ENCODE data around the gene LETM1. TPM values are rescaled to one million over a fixed set of nuclear protein-coding genes. Genes with fewer than 3 reads are reported as not detected.

LETM1 gene
- total and polyA plus RNA-seq, 2 of the 8 experiments (the other 6 are each of a cell fraction or from before 2014, with no cell fraction given) = 19.8 to 50.1 TPM

DNA sequence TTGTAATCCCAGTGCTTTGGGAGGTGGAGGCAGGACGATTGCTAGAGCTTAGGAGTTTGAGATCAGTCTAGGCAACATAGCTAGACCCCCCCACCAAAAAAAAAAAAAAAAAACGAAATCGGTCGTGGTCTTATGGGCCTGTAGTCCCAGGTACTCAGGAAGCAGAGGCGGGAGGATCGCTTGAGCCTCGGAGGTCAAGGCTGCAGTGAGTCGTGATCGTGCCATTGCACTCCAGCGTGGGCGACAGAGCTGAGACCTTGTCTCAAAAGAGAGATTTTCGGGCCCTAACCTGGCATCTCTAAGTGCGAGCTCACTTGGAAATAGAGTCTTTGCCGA, 7.0 kb upstream of the LETM1 start:
- no peak for TF ChIP-seq ZNF274 (IDR thresholded peaks at IDR 0.05; ENCODE audit: borderline replicate concordance, extremely low read depth, low read length)
- no peak for TF ChIP-seq MAFK (IDR thresholded peaks at IDR 0.05; ENCODE audit: low read depth, low read length)
- no peak for TF ChIP-seq TAF1 (IDR thresholded peaks at IDR 0.05; ENCODE audit: low read depth, low read length)
- TF ChIP-seq SIRT6 (IDR thresholded peaks at IDR 0.05; ENCODE audit: low read length) = no peak
- Histone ChIP-seq H2AFZ (ENCODE audit: low read length) (no peak overlapping the region), H3K79me2 (ENCODE audit: control insufficient read depth in 1 of 2, insufficient read depth in 2 of 2, low read length in 2 of 2) (no peaks in the 10 kb centered on the region), H3K23ac (ENCODE audit: insufficient read length) (no peak overlapping the region), H2BK5ac (ENCODE audit: low read depth, low read length) (no peak overlapping the region), H3K79me1 (ENCODE audit: low read depth, low read length) (no peaks in the 10 kb centered on the region), H3K18ac (ENCODE audit: extremely low read depth, low read length) (no peak overlapping the region), H2AK5ac (ENCODE audit: low read depth, low read length) (no peak overlapping the region), H4K8ac (ENCODE audit: extremely low read depth, insufficient read depth, low read length) (no peak overlapping the region), H3K9me3 (ENCODE audit: insufficient read depth in 2 of 2, low read depth in 1 of 2, low read length in 1 of 2) (no peaks in the 10 kb centered on the region), H4K20me1 (replicated peaks in 1 of 2; ENCODE audit: control insufficient read depth in 1 of 2, insufficient read depth in 2 of 2, low read length in 2 of 2) (peaks cover 5 to 17% of the 10 kb centered on the region in 2 experiments), H3K4me1 (replicated peaks in 1 of 4; ENCODE audit: control insufficient read depth in 3 of 4, insufficient read depth in 4 of 4, low read length in 3 of 4) (no peaks in the 10 kb centered on the region; a peak in 2 of 7 replicates), H2BK15ac (ENCODE audit: low read length) (no peak overlapping the region), H4K5ac (ENCODE audit: insufficient read length, low read depth, low read length) (no peak overlapping the region), H3K36me3 (ENCODE audit: control insufficient read depth in 2 of 4, insufficient read depth in 4 of 4, low read length in 3 of 4) (no peaks in the 10 kb centered on the region), H2BK20ac (ENCODE audit: low read length) (no peak overlapping the region), H3K27me3 (replicated peaks in 1 of 4; ENCODE audit: control insufficient read depth in 3 of 4, extremely low read depth in 1 of 4, insufficient read depth in 3 of 4, low read length in 3 of 4) (peaks cover 71 to 98% (median 96%) of the 10 kb centered on the region in 4 experiments), H3K4ac (replicated peaks; ENCODE audit: insufficient read length, low read depth, low read length) (no peak overlapping the region), H3K14ac (ENCODE audit: insufficient read length) (no peak overlapping the region), H3K4me3 (ENCODE audit: extremely low read depth in 1 of 4, insufficient read depth in 2 of 4, low read depth in 3 of 4, low read length in 4 of 4) (peak overlapping the region in 2 of 4 experiments; percentile 21 to 59; a peak in 3 of 8 replicates), H4K91ac (replicated peaks; ENCODE audit: insufficient read length, low read length) (no peak overlapping the region), H3K9ac (replicated peaks in 1 of 4; ENCODE audit: extremely low read depth in 1 of 4, low read depth in 3 of 4, low read length in 3 of 4) (no peak overlapping the region), H3K4me2 (ENCODE audit: insufficient read depth in 1 of 2, low read depth in 2 of 2, low read length in 2 of 2) (peak overlapping the region; percentile 25 to 64; a peak in 3 of 4 replicates), H3K56ac (replicated peaks; ENCODE audit: insufficient read length, low read depth, low read length) (no peak overlapping the region), H2BK120ac (replicated peaks; ENCODE audit: low read depth, low read length) (no peak overlapping the region), H3K23me2 (ENCODE audit: low read depth, low read length) (peaks cover 4% of the 10 kb centered on the region; the same call in 1 of the 2 replicates), H3K27ac (ENCODE audit: low read depth, low read length) (no peak overlapping the region), H2BK12ac (ENCODE audit: low read depth, low read length) (no peak overlapping the region)
- no peak for DNase-seq (ENCODE audit: low read depth in 1 of 2, low spot score in 2 of 2)
- ChIA-PET POLR2A (ENCODE audit: partially characterized antibody) (no interaction called here), CTCF (ENCODE audit: partially characterized antibody) (interaction anchor here (0.7 to 2.0 kb wide), 3 partner anchors 11 to 37 kb away, joined by 3 to 9 read pairs (median 4); no protein-coding TSS in a partner anchor)
- WGBS, 2 experiments (ENCODE audit: extremely low coverage in 1 of 2, insufficient coverage in 1 of 2, insufficient read length in 1 of 2, insufficient replicate concordance in 2 of 2, low coverage in 1 of 2, low lambda C conversion rate in 2 of 2, missing lambda C conversion rate in 1 of 2) = 54% methylated on average over 14 of the region's 14 CpGs; no CpG with 5 or more reads in 1 of the 2 experiments
- FAIRE-seq = no peak
